Activated T-cell treated with anti-CD3 and anti-CD28 coated beads, Interleukin-2, amount 50 U/mL, for 4 hours (primary cell): ENCODE results near the gene ITGAV. TPM values are rescaled to one million over a fixed set of nuclear protein-coding genes. Genes with fewer than 3 reads are reported as not detected.
"Not testable (repeated sequence)": the region's sequence is repeated elsewhere in the genome, so short reads cannot be mapped to it uniquely, and the experiment has no call there.

Source experiments
- ATAC-seq, 2 donors: fragments of 200-7000 bp; cut with Tn5 transposase; one replicate each; pipeline ENCODE4 v1.10.0; 2021
- DNase-seq: peaks from one replicate; pipeline ENCODE4 v3.0.0-alpha.2; 2020
- H3K27me3 Mint-ChIP-seq: one replicate; pipeline ENCODE4 v1.8.0; 2021; ENCODE audit warnings: low read depth, mixed read lengths
- H3K36me3 Mint-ChIP-seq: one replicate; pipeline ENCODE4 v1.8.0; 2022; ENCODE audit warnings: mixed read lengths; ENCODE audit not compliant: insufficient read depth
- H3K4me1 Mint-ChIP-seq: one replicate; pipeline ENCODE4 v1.8.0; 2021; ENCODE audit warnings: low read depth, mixed read lengths
- H3K4me3 Mint-ChIP-seq: one replicate; pipeline ENCODE4 v1.8.0; 2021; ENCODE audit warnings: mild to moderate bottlenecking, moderate library complexity, mixed read lengths
- H3K9me3 Mint-ChIP-seq: one replicate; pipeline ENCODE4 v1.8.0; 2021; ENCODE audit warnings: mixed read lengths
- total RNA-seq, 3 donors: library from RNA; stranded (reverse); gene quantifications; one replicate each; pipeline ENCODE4 v1.2.1, GENCODE V29; 2021

ITGAV gene
- total RNA-seq, 3 donors from 2014 or later: 3.8 to 4.7 (median 4.0) TPM

- Mint-ChIP-seq H3K27me3 (peaks cover 7% of the 10 kb centered on the region), H3K36me3 (no peaks in the 10 kb centered on the region), H3K4me1 (no peaks in the 10 kb centered on the region), H3K4me3 (no peak overlapping the region), H3K9me3 (peaks cover 7% of the 10 kb centered on the region)
- DNase-seq (no peak), ATAC-seq (no peak)
These were observed 28.2 kb upstream of the ITGAV start for GRCh38 chr2:186561467-186562208.

- Mint-ChIP-seq H3K9me3 (peaks cover 7% of the 10 kb centered on the region), H3K4me3 (no peak overlapping the region)
- ATAC-seq: no peak
These were observed 27.7 kb upstream of the ITGAV start for GRCh38 chr2:186562209-186562578.

GRCh38 chr2:186568600-186568999, 21.3 kb upstream of the ITGAV start:
- DNase-seq, H3K4me3 Mint-ChIP-seq, H3K4me1 Mint-ChIP-seq, H3K9me3 Mint-ChIP-seq, ATAC-seq, H3K27me3 Mint-ChIP-seq, H3K36me3 Mint-ChIP-seq: not testable (repeated sequence)

More at GRCh38 chr2:186562209-186562578, 27.7 kb upstream of the ITGAV start:
- H3K4me1 Mint-ChIP-seq: no peaks in the 10 kb centered on the region
- H3K27me3 Mint-ChIP-seq: peaks cover 7% of the 10 kb centered on the region
- H3K36me3 Mint-ChIP-seq: no peaks in the 10 kb centered on the region
- no peak for DNase-seq

GRCh38 chr2:186569127-186569526, 20.7 kb upstream of the ITGAV start:
- DNase-seq, H3K9me3 Mint-ChIP-seq, H3K4me3 Mint-ChIP-seq, ATAC-seq, H3K36me3 Mint-ChIP-seq, H3K27me3 Mint-ChIP-seq, H3K4me1 Mint-ChIP-seq: not testable (repeated sequence)

DNA sequence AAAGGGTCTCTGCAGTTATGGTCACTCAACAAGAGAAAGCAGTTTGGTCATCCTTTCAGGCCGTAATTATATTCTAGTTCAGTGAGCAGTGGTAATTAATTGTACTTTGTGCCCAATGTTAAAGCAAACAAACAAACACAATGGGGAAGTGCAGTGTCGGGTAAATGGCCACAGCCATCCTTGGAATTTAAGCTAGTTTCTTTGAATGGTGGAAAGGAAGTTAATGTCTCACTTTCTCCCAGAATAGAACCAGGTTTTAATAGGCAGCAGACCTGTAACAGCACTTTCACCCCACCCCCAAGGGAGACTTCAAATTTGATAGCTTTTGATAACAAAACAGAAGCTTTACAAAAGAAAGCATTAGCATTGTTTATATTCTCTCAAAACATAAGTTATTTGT, 20.0 kb upstream of the ITGAV start:
- Mint-ChIP-seq H3K27me3 (peaks cover 2% of the 10 kb centered on the region), H3K4me1 (no peaks in the 10 kb centered on the region), H3K9me3 (no peaks in the 10 kb centered on the region), H3K4me3 (no peak overlapping the region), H3K36me3 (no peaks in the 10 kb centered on the region)
- no peak for ATAC-seq
- no peak for DNase-seq

GRCh38 chr2:186570604-186571003, 19.3 kb upstream of the ITGAV start:
- no peaks in the 10 kb centered on the region for H3K36me3 Mint-ChIP-seq

GRCh38 chr2:186572705-186573104, 17.2 kb upstream of the ITGAV start:
- no peaks in the 10 kb centered on the region for H3K27me3 Mint-ChIP-seq
- ATAC-seq (no peak), DNase-seq (no peak)
- H3K4me3 Mint-ChIP-seq: no peak overlapping the region
- no peaks in the 10 kb centered on the region for H3K36me3 Mint-ChIP-seq
- H3K9me3 Mint-ChIP-seq: no peaks in the 10 kb centered on the region
- no peaks in the 10 kb centered on the region for H3K4me1 Mint-ChIP-seq

More at GRCh38 chr2:186570604-186571003, 19.3 kb upstream of the ITGAV start:
- H3K9me3 Mint-ChIP-seq: no peaks in the 10 kb centered on the region
- H3K27me3 Mint-ChIP-seq: no peaks in the 10 kb centered on the region
- DNase-seq (no peak), ATAC-seq (no peak)
- H3K4me1 Mint-ChIP-seq: no peaks in the 10 kb centered on the region
- H3K4me3 Mint-ChIP-seq: no peak overlapping the region

DNA sequence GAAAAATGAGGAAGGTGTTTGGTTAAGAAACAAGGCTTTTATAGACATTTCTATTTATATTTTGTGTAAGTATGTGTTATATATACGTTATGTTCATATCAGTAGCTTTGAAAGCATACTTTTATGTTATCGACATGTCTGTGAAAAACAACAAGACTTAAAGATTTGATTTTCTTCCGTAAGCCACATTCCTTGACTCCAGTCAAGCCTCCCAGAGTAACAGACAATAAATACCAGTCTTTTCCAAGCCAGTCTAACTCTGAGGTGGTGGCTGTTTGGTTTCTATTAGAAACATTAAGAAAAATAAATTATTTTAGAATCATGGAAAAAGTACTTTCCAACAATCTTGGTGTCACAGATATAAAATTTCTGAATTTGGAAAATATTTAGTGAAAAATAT, 16.3 kb upstream of the ITGAV start:
- Mint-ChIP-seq H3K4me3 (no peak overlapping the region), H3K4me1 (no peaks in the 10 kb centered on the region), H3K27me3 (no peaks in the 10 kb centered on the region), H3K36me3 (no peaks in the 10 kb centered on the region), H3K9me3 (no peaks in the 10 kb centered on the region)
- DNase-seq (no peak), ATAC-seq (no peak)

DNA sequence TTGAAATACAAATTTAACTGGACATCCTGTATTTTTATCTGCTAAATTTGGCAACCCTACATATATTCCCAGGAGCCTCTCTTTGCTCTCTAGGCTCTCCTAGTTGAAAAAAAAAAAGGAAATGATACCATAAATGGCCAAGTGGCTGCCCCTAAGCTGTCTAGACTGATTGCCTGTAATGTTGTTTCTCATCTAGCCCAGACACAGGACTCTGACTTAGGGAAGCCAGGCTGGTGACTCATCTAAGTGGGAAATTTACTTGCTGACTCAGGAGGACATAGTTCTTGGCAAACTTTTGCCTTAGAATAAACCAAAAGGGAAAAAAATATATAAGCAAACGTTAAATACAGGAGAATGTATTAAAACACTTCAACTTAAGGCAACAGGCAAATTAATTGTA, 14.6 kb upstream of the ITGAV start:
- peaks cover 2% of the 10 kb centered on the region for H3K27me3 Mint-ChIP-seq
- peak; percentile 58 to 63 for ATAC-seq

DNA sequence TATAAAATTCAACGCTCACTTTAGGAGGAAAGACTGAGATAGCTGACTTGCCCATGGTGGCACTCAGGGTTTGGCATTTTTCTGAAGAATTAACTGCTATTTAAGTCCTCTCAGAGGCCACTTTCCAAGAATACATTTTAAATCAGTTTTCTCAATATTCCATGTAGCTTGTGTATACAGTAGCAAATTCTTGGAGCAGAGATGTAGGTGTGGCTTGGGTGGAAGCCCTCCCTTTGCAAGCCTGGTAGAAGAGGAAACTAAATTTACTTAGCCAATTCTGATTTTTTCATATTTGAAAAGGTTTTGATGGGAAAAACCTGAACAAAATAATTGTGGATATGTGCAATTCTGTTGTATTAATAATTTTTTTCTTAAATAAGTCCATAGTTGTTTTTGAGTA, 14.0 kb upstream of the ITGAV start:
- no peak for DNase-seq
- no peak for ATAC-seq
- no peaks in the 10 kb centered on the region for H3K36me3 Mint-ChIP-seq
- peaks cover 2% of the 10 kb centered on the region for H3K27me3 Mint-ChIP-seq
- no peaks in the 10 kb centered on the region for H3K4me1 Mint-ChIP-seq
- H3K4me3 Mint-ChIP-seq: no peak overlapping the region
- H3K9me3 Mint-ChIP-seq: no peaks in the 10 kb centered on the region

More for the DNA sequence above, 14.6 kb upstream of the ITGAV start:
- no peak overlapping the region for H3K4me3 Mint-ChIP-seq
- no peaks in the 10 kb centered on the region for H3K36me3 Mint-ChIP-seq
- H3K9me3 Mint-ChIP-seq: no peaks in the 10 kb centered on the region
- peak; percentile 6 for DNase-seq
- no peaks in the 10 kb centered on the region for H3K4me1 Mint-ChIP-seq

GRCh38 chr2:186576614-186577013, 13.2 kb upstream of the ITGAV start:
- DNase-seq (no peak), ATAC-seq (no peak)
- no peak overlapping the region for H3K4me3 Mint-ChIP-seq
- no peaks in the 10 kb centered on the region for H3K9me3 Mint-ChIP-seq
- H3K36me3 Mint-ChIP-seq: no peaks in the 10 kb centered on the region
- peaks cover 2% of the 10 kb centered on the region for H3K27me3 Mint-ChIP-seq
- no peaks in the 10 kb centered on the region for H3K4me1 Mint-ChIP-seq

DNA sequence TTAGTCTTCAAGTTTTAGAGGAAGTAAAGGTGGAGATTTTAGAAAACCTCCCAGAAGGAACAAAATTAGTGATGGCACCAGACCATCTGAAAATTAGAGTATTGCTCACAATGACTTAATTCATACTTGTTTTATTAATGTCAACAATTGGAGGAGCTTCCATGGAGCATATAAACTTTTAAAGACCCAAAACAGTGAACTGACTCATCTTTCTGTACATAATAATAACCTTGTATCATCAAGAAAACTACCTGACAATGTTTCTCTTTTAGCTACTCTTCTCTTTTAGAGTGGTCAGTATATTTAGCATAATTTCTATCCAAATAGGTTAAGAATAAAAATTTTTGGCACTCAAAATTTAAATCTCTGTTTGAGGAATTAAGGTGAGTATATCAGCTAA, 7.2 kb upstream of the ITGAV start:
- H3K4me1 Mint-ChIP-seq: no peaks in the 10 kb centered on the region
- no peak for ATAC-seq
- DNase-seq: no peak
- H3K4me3 Mint-ChIP-seq: no peak overlapping the region
- H3K9me3 Mint-ChIP-seq: no peaks in the 10 kb centered on the region
- H3K27me3 Mint-ChIP-seq: peaks cover 2% of the 10 kb centered on the region
- H3K36me3 Mint-ChIP-seq: no peaks in the 10 kb centered on the region

- no peak for DNase-seq
- H3K4me1 Mint-ChIP-seq: peaks cover 2% of the 10 kb centered on the region
- H3K27me3 Mint-ChIP-seq: peaks cover 2% of the 10 kb centered on the region
- ATAC-seq: no peak
- no peaks in the 10 kb centered on the region for H3K9me3 Mint-ChIP-seq
- no peak overlapping the region for H3K4me3 Mint-ChIP-seq
- H3K36me3 Mint-ChIP-seq: no peaks in the 10 kb centered on the region
These were observed 5.8 kb upstream of the ITGAV start for GRCh38 chr2:186584053-186584452.

GRCh38 chr2:186588421-186588820, 1.4 kb upstream of the ITGAV start:
- no peak overlapping the region for H3K4me3 Mint-ChIP-seq
- DNase-seq (no peak), ATAC-seq (no peak)
- H3K4me1 Mint-ChIP-seq: peaks cover 25% of the 10 kb centered on the region
- no peaks in the 10 kb centered on the region for H3K36me3 Mint-ChIP-seq
- no peaks in the 10 kb centered on the region for H3K27me3 Mint-ChIP-seq
- no peaks in the 10 kb centered on the region for H3K9me3 Mint-ChIP-seq

- Mint-ChIP-seq H3K27me3 (no peaks in the 10 kb centered on the region), H3K9me3 (no peaks in the 10 kb centered on the region), H3K4me1 (peaks cover 28% of the 10 kb centered on the region), H3K4me3 (peak overlapping the region; percentile 84), H3K36me3 (no peaks in the 10 kb centered on the region)
- no peak for DNase-seq
- no peak for ATAC-seq
These were observed 780 bp upstream of the ITGAV start for GRCh38 chr2:186588940-186589611.
